GM12878 (cell line): ENCODE data around the gene SRMS. TPM values are rescaled to one million over a fixed set of nuclear protein-coding genes. Genes with fewer than 3 reads are reported as not detected.

Source experiments
- ATAC-seq: fragments of 200-7000 bp; cut with Tn5 transposase; 3 replicates; pipeline ENCODE4 v1.9.1; 2020; ENCODE audit warnings: mild to moderate bottlenecking, moderate library complexity
- BruUV-seq: library from RNA; stranded (reverse); fragments of 400-500 nt; replicated peaks from 2 replicates; lab custom pipeline; 2021; lab: Mats Ljungman, UMichigan
- CTCF ChIA-PET: fragments of 300-600 bp; sonication (Branson Sonifier 250); formaldehyde crosslinking; extraction: SDS; loops from one replicate; lab custom pipeline; 2021; ENCODE audit warnings: inconsistent platforms; lab: Yijun Ruan, JAX
- POLR2A ChIA-PET: fragments of 350-600 bp; formaldehyde crosslinking; extraction: SDS; loops from one replicate; lab custom pipeline; 2021; ENCODE audit warnings: inconsistent platforms; lab: Charles Lee
- RAD21 ChIA-PET: fragments of 300-600 bp; sonication (Branson Sonifier 250); formaldehyde crosslinking; loops from one replicate; lab custom pipeline; 2023; ENCODE audit warnings: antibody characterized with exemption; ENCODE audit not compliant: unreplicated experiment; lab: Charles Lee
- SMC1A ChIA-PET: fragments of 300-600 bp; sonication (Branson Sonifier 250); formaldehyde crosslinking; loops from one replicate; lab custom pipeline; 2023; ENCODE audit not compliant: unreplicated experiment, uncharacterized antibody; lab: Charles Lee
- DNase-seq: peaks from one replicate; pipeline ENCODE4 v3.0.0-alpha.2; 2011; ENCODE audit warnings: low read depth, low spot score
- FAIRE-seq: peaks from 3 replicates; lab custom pipeline; 2011; peaks lifted over from hg19 to GRCh38; lab: Jason Lieb, UNC
- H2AFZ ChIP-seq: 2 replicates; pipeline ENCODE4 v1.6.0; 2011; ENCODE audit warnings: low read depth, low read length, control low read depth; ENCODE audit not compliant: control insufficient read depth
- H3K27ac ChIP-seq: 2 replicates; pipeline ENCODE4 v1.5.1; 2011; ENCODE audit warnings: control low read depth; ENCODE audit not compliant: control insufficient read depth, insufficient read depth
- H3K27me3 ChIP-seq, 2 experiments: replicated peaks in 1 of 2; 2 replicates each; pipeline versions ENCODE4 v1.6.0 to v1.6.1; 2011; ENCODE audit warnings: low read length in 1 of 2; ENCODE audit not compliant: control insufficient read depth in 2 of 2, insufficient read depth in 2 of 2
- H3K36me3 ChIP-seq, 2 experiments: 2 replicates each; pipeline ENCODE4 v1.5.1; 2011; ENCODE audit warnings: low read length in 1 of 2; ENCODE audit not compliant: control insufficient read depth in 2 of 2, insufficient read depth in 2 of 2
- H3K4me1 ChIP-seq: 2 replicates; pipeline ENCODE4 v1.6.1; 2011; ENCODE audit warnings: mild to moderate bottlenecking, low read length, moderate library complexity, mixed read lengths; ENCODE audit not compliant: control insufficient read depth, insufficient read depth
- H3K4me2 ChIP-seq: 2 replicates; pipeline ENCODE4 v1.6.0; 2011; ENCODE audit warnings: control low read depth; ENCODE audit not compliant: control insufficient read depth, insufficient read depth
- H3K4me3 ChIP-seq: fragments of 200-600 bp; sonication (generic); 2 replicates; pipeline ENCODE4 v1.5.1; 2016
- H3K79me2 ChIP-seq: 2 replicates; pipeline ENCODE4 v1.6.0; 2011; ENCODE audit warnings: low read length; ENCODE audit not compliant: control insufficient read depth, insufficient read depth
- H3K9ac ChIP-seq: 2 replicates; pipeline ENCODE4 v1.8.0; 2011; ENCODE audit warnings: low read length, control low read depth, mixed read lengths; ENCODE audit not compliant: control insufficient read depth, insufficient read depth
- H3K9me3 ChIP-seq: replicated peaks from 3 replicates; pipeline ENCODE4 v1.5.1; 2011; ENCODE audit warnings: mild to moderate bottlenecking, low read length; ENCODE audit not compliant: control insufficient read depth, insufficient read depth
- H4K20me1 ChIP-seq: 2 replicates; pipeline ENCODE4 v1.6.0; 2011; ENCODE audit not compliant: control insufficient read depth, insufficient read depth
- BMI1 ChIP-seq: fragments of 450-650 bp; IDR thresholded peaks from 2 replicates; pipeline ENCODE4 v1.6.1; 2016; ENCODE audit warnings: mild to moderate bottlenecking, moderate library complexity, borderline replicate concordance
- BRCA1 ChIP-seq: IDR thresholded peaks from 2 replicates; pipeline ENCODE4 v1.6.1; 2011; ENCODE audit warnings: low read depth, low read length, improper control_type of control experiment
- CBX5 ChIP-seq: sonication (generic); IDR thresholded peaks from 2 replicates; pipeline ENCODE4 v1.6.1; 2016; ENCODE audit warnings: low read depth, moderate library complexity, mild to moderate bottlenecking, inconsistent platforms
- HCFC1 ChIP-seq: fragments of 150-350 bp; IDR thresholded peaks from 2 replicates; pipeline ENCODE4 v1.6.1; 2014; ENCODE audit warnings: low read length
- HDAC6 ChIP-seq: fragments of 200-600 bp; sonication (generic); IDR thresholded peaks from one replicate; pipeline ENCODE4 v1.8.0; 2017; ENCODE audit warnings: antibody characterized with exemption; ENCODE audit not compliant: unreplicated experiment
- IKZF1 ChIP-seq: fragments of 450-650 bp; conservative IDR thresholded peaks from 2 replicates; pipeline ENCODE4 v1.6.1; 2017; ENCODE audit warnings: antibody characterized with exemption, mild to moderate bottlenecking
- KAT2A ChIP-seq: conservative IDR thresholded peaks from 2 replicates; pipeline ENCODE4 v1.6.1; 2011; ENCODE audit warnings: low read depth, low read length; ENCODE audit not compliant: control insufficient read depth
- LARP7 ChIP-seq: fragments of 450-650 bp; IDR thresholded peaks from 2 replicates; pipeline ENCODE4 v1.6.1; 2017; ENCODE audit warnings: mild to moderate bottlenecking
- MYC ChIP-seq: IDR thresholded peaks from 2 replicates; pipeline ENCODE4 v1.6.1; 2011; ENCODE audit warnings: mild to moderate bottlenecking, low read length, moderate library complexity, inconsistent platforms; ENCODE audit not compliant: insufficient read depth, insufficient replicate concordance, insufficient read length, severe bottlenecking
- NFXL1 ChIP-seq: fragments of 450-650 bp; IDR thresholded peaks from 2 replicates; pipeline ENCODE4 v1.6.1; 2017; ENCODE audit warnings: antibody characterized with exemption, mild to moderate bottlenecking, borderline replicate concordance
- PML ChIP-seq: IDR thresholded peaks from 2 replicates; pipeline ENCODE4 v1.6.1; 2012; ENCODE audit warnings: low read length, inconsistent platforms
- POLR2AphosphoS2 ChIP-seq: IDR thresholded peaks from 2 replicates; pipeline ENCODE4 v1.6.1; 2011; ENCODE audit warnings: low read depth, mild to moderate bottlenecking, low read length, improper control_type of control experiment, moderate library complexity
- RELA ChIP-seq: fragments of 450-650 bp; IDR thresholded peaks from 2 replicates; pipeline ENCODE4 v1.8.0; 2014; ENCODE audit warnings: borderline replicate concordance; ENCODE audit not compliant: partially characterized antibody
- RUNX3 ChIP-seq: IDR thresholded peaks from 2 replicates; pipeline ENCODE4 v1.6.1; 2012; ENCODE audit warnings: low read length, inconsistent platforms
- SPI1 ChIP-seq: IDR thresholded peaks from 2 replicates; pipeline ENCODE4 v1.6.1; 2011; ENCODE audit warnings: low read depth, mild to moderate bottlenecking, low read length, moderate library complexity, borderline replicate concordance; ENCODE audit not compliant: insufficient read depth
- STAT3 ChIP-seq: IDR thresholded peaks from 2 replicates; pipeline ENCODE4 v1.6.1; 2011; ENCODE audit warnings: low read depth, low read length, improper control_type of control experiment
- TARDBP ChIP-seq: IDR thresholded peaks from 2 replicates; pipeline ENCODE4 v1.6.1; 2016; ENCODE audit warnings: borderline replicate concordance
- TBL1XR1 ChIP-seq: IDR thresholded peaks from 2 replicates; pipeline ENCODE4 v1.6.1; 2012; ENCODE audit warnings: low read depth, low read length, improper control_type of control experiment
- ZNF217 ChIP-seq: fragments of 450-650 bp; IDR thresholded peaks from 2 replicates; pipeline ENCODE4 v1.6.1; 2017; ENCODE audit warnings: antibody characterized with exemption, mild to moderate bottlenecking
- ZSCAN29 ChIP-seq: fragments of 450-650 bp; IDR thresholded peaks from 2 replicates; pipeline ENCODE4 v1.6.1; 2017; ENCODE audit warnings: mild to moderate bottlenecking, moderate library complexity
- whole genome bisulfite sequencing: methylation state at CpG from one replicate; pipeline ENCODE4 v1.1.6; 2016; ENCODE audit warnings: low lambda C conversion rate; ENCODE audit not compliant: insufficient replicate concordance, insufficient coverage; ENCODE audit errors: missing lambda C conversion rate; 5-methylcytosine and 5-hydroxymethylcytosine counted together
- in situ Hi-C: fragments of 300-500 bp; cut with MboI; formaldehyde crosslinking; loops from 9 replicates; pipeline ENCODE4 v1.14.3; 2018; ENCODE audit warnings: mixed read lengths
- intact Hi-C: fragments of 100-400 bp; cut with micrococcal nuclease; formaldehyde crosslinking; loops from one replicate; pipeline ENCODE4 v1.14.2; 2022; ENCODE audit not compliant: unreplicated experiment
- polyA plus RNA-seq, 11 experiments: library from polyadenylated mRNA; depleted of rRNA in 4 of 11; unstranded in 6 of 11; stranded (reverse) in 5 of 11; fragments of >200 nt; fragmentation: Nextera tagmentation in 4 of 11; fragmentation: Illumina TruSeq in 1 of 11; extraction: Ambion mirVana in 4 of 11; extraction: Trizol in 1 of 11; gene quantifications; 1 replicate in 1 of 11; 2 replicates in 10 of 11; pipeline versions ENCODE4 v1.2.1 to v1.2.3, GENCODE V29; 2011 to 2016; ENCODE audit warnings: inconsistent platforms in 2 of 11, missing spikeins in 2 of 11, low read depth in 1 of 11
- total RNA-seq, 4 experiments: library from RNA; depleted of rRNA in 3 of 4; stranded (reverse); fragments of >200 nt in 3 of 4; fragmentation: Illumina TruSeq in 1 of 4; extraction: Trizol in 1 of 4; gene quantifications; 2 replicates each; pipeline versions ENCODE4 v1.2.1 to v1.2.3, GENCODE V29; 2013 to 2021
- TF ChIP-seq, protein P1 (sequence below): fragments of 150-350 bp; IDR thresholded peaks from 2 replicates; pipeline ENCODE4 v1.6.1; 2016; ENCODE audit warnings: low read depth, low read length
- TF ChIP-seq, protein P2 (sequence below): fragments of 450-650 bp; IDR thresholded peaks from 2 replicates; pipeline ENCODE4 v1.6.1; 2014; ENCODE audit warnings: mild to moderate bottlenecking

The SRMS gene
- total and polyA plus RNA-seq, 10 of the 15 experiments (the other 5 are each of a cell fraction or from before 2014, with no cell fraction given), result not detected

GRCh38 chr20:63562461-63563224 lies 15.1 kb upstream of the SRMS start:
- H3K79me2 ChIP-seq, result no peaks in the 10 kb centered on the region
- H2AFZ ChIP-seq, result no peak overlapping the region
- H3K4me2 ChIP-seq, result no peak overlapping the region
- no peaks in the 10 kb centered on the region for H4K20me1 ChIP-seq
- no peak overlapping the region for H3K9ac ChIP-seq
- H3K4me1 ChIP-seq, result peaks cover 8% of the 10 kb centered on the region
- in situ Hi-C loops (no loop called here), intact Hi-C loops (no loop called here)
- no peak overlapping the region for H3K27ac ChIP-seq
- FAIRE-seq, result no peak
- H3K27me3 ChIP-seq, result no peaks in the 10 kb centered on the region
- WGBS, result 97% methylated on average over 44 of the region's 54 CpGs
- ChIA-PET CTCF (interaction anchor here (1.0 to 1.3 kb wide), 2 partner anchors 8 to 20 kb away, joined by 3 to 4 read pairs; no protein-coding TSS in a partner anchor), RAD21 (interaction anchor here (1.3 kb wide), 1 partner anchor 20 kb away, joined by 3 read pairs; no protein-coding TSS in a partner anchor), SMC1A (interaction anchor here (0.9 to 1.1 kb wide), 2 partner anchors 8 to 13 kb away, joined by 3 read pairs; partner anchors contain the start of gene FNDC11), POLR2A (interaction anchor here (0.9 kb wide), 1 partner anchor 11 kb away, joined by 3 read pairs; no protein-coding TSS in a partner anchor)
- H3K4me3 ChIP-seq, result no peak overlapping the region
- H3K9me3 ChIP-seq, result no peaks in the 10 kb centered on the region; the same call in 2 of the 3 replicates
- H3K36me3 ChIP-seq, result no peaks in the 10 kb centered on the region; a peak in 1 of 4 replicates
- no TSS peak for BruUV-seq
- peak; percentile 54 for ATAC-seq
- DNase-seq, result no peak
- TF ChIP-seq HCFC1 (no peak), MYC (no peak), LARP7 (no peak), TARDBP (no peak), POLR2AphosphoS2 (no peak), ZSCAN29 (no peak), NFXL1 (no peak), ZNF217 (no peak), RUNX3 (no peak), IKZF1 (0 out of 2 replicates have a peak, but pooled peaks have one; percentile 32), BRCA1 (no peak), TBL1XR1 (no peak), KAT2A (no peak), SPI1 (no peak), CBX5 (no peak), STAT3 (no peak), PML (no peak), BMI1 (no peak), HDAC6 (no peak), RELA (no peak)
- TF ChIP-seq, protein P1, sequence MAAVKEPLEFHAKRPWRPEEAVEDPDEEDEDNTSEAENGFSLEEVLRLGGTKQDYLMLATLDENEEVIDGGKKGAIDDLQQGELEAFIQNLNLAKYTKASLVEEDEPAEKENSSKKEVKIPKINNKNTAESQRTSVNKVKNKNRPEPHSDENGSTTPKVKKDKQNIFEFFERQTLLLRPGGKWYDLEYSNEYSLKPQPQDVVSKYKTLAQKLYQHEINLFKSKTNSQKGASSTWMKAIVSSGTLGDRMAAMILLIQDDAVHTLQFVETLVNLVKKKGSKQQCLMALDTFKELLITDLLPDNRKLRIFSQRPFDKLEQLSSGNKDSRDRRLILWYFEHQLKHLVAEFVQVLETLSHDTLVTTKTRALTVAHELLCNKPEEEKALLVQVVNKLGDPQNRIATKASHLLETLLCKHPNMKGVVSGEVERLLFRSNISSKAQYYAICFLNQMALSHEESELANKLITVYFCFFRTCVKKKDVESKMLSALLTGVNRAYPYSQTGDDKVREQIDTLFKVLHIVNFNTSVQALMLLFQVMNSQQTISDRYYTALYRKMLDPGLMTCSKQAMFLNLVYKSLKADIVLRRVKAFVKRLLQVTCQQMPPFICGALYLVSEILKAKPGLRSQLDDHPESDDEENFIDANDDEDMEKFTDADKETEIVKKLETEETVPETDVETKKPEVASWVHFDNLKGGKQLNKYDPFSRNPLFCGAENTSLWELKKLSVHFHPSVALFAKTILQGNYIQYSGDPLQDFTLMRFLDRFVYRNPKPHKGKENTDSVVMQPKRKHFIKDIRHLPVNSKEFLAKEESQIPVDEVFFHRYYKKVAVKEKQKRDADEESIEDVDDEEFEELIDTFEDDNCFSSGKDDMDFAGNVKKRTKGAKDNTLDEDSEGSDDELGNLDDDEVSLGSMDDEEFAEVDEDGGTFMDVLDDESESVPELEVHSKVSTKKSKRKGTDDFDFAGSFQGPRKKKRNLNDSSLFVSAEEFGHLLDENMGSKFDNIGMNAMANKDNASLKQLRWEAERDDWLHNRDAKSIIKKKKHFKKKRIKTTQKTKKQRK, result no peak
- TF ChIP-seq, protein P2, sequence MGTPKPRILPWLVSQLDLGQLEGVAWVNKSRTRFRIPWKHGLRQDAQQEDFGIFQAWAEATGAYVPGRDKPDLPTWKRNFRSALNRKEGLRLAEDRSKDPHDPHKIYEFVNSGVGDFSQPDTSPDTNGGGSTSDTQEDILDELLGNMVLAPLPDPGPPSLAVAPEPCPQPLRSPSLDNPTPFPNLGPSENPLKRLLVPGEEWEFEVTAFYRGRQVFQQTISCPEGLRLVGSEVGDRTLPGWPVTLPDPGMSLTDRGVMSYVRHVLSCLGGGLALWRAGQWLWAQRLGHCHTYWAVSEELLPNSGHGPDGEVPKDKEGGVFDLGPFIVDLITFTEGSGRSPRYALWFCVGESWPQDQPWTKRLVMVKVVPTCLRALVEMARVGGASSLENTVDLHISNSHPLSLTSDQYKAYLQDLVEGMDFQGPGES, result no peak
